ENCODE data around the gene LARP6.

DNA sequence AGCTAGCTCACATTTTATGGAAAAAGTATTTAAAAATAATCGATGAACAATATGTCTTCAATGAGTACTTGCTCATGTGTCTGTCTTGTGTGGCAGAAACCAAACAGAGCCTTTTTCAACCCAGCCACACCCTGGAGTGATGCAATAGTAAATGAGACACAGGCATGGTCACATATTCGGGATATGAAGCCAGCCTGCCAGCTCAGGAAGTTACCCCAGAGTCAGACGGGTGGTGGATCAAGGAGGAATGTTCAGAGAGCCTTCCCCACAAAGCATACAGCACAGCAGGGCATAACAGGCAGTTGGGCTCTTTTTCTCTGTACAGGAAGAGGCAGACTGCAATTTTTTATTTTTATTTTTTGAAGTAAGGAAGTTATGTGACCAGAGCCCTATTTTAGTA is 27.3 kb downstream of the LARP6 start:
- TF ChIP-seq, protein P1, sequence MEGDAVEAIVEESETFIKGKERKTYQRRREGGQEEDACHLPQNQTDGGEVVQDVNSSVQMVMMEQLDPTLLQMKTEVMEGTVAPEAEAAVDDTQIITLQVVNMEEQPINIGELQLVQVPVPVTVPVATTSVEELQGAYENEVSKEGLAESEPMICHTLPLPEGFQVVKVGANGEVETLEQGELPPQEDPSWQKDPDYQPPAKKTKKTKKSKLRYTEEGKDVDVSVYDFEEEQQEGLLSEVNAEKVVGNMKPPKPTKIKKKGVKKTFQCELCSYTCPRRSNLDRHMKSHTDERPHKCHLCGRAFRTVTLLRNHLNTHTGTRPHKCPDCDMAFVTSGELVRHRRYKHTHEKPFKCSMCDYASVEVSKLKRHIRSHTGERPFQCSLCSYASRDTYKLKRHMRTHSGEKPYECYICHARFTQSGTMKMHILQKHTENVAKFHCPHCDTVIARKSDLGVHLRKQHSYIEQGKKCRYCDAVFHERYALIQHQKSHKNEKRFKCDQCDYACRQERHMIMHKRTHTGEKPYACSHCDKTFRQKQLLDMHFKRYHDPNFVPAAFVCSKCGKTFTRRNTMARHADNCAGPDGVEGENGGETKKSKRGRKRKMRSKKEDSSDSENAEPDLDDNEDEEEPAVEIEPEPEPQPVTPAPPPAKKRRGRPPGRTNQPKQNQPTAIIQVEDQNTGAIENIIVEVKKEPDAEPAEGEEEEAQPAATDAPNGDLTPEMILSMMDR (IDR thresholded peaks at IDR 0.05): no peak
- TF ChIP-seq POLR2AphosphoS5 (IDR thresholded peaks at IDR 0.05; ENCODE audit: low read depth, low read length): no peak
- no peak for TF ChIP-seq SIN3A (IDR thresholded peaks at IDR 0.05; ENCODE audit: borderline replicate concordance, insufficient read depth, low read depth, low read length)
- TF ChIP-seq, protein P2, sequence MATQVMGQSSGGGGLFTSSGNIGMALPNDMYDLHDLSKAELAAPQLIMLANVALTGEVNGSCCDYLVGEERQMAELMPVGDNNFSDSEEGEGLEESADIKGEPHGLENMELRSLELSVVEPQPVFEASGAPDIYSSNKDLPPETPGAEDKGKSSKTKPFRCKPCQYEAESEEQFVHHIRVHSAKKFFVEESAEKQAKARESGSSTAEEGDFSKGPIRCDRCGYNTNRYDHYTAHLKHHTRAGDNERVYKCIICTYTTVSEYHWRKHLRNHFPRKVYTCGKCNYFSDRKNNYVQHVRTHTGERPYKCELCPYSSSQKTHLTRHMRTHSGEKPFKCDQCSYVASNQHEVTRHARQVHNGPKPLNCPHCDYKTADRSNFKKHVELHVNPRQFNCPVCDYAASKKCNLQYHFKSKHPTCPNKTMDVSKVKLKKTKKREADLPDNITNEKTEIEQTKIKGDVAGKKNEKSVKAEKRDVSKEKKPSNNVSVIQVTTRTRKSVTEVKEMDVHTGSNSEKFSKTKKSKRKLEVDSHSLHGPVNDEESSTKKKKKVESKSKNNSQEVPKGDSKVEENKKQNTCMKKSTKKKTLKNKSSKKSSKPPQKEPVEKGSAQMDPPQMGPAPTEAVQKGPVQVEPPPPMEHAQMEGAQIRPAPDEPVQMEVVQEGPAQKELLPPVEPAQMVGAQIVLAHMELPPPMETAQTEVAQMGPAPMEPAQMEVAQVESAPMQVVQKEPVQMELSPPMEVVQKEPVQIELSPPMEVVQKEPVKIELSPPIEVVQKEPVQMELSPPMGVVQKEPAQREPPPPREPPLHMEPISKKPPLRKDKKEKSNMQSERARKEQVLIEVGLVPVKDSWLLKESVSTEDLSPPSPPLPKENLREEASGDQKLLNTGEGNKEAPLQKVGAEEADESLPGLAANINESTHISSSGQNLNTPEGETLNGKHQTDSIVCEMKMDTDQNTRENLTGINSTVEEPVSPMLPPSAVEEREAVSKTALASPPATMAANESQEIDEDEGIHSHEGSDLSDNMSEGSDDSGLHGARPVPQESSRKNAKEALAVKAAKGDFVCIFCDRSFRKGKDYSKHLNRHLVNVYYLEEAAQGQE (IDR thresholded peaks at IDR 0.05; ENCODE audit: insufficient read depth in 1 of 2, low read depth in 2 of 2, low read length in 1 of 2): no peak
- no peak for TF ChIP-seq TCF7L2 (IDR thresholded peaks at IDR 0.05; ENCODE audit: low read depth, low read length)
